GM21447 (cell line): ENCODE data around the gene ITGB5.
"Not testable (repeated sequence)": the region's sequence is repeated elsewhere in the genome, so short reads cannot be mapped to it uniquely, and the experiment has no call there.

Experiments used
- ATAC-seq: cut with Tn5 transposase; IDR thresholded peaks from one replicate; pipeline ENCODE4 v1.9.1; 2021; ENCODE audit not compliant: unreplicated experiment

The ITGB5 gene

GRCh38 chr3:124758851-124759635 lies 128.1 kb downstream of the ITGB5 start:
- ATAC-seq, result no peak

DNA sequence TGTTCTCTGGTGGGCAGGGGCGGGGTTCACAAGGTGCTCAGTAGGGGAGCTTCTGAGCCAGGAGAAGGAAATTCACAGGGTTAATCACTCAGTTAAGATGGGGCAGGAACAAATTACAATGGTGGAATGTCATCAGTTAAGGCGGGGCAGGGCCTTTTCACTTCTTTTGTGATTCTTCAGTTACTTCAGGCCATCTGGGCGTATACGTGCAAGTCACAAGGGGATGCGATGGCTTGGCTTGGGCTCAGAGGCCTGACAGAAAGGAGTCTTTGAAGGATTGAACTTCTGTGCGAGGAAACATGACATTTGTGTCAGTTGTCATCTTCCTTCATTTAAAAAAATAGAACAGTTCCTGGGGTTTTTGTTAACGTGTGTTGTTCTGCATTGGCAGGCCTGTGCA lies 129.2 kb downstream of the ITGB5 start:
- ATAC-seq, result not testable (repeated sequence)

DNA sequence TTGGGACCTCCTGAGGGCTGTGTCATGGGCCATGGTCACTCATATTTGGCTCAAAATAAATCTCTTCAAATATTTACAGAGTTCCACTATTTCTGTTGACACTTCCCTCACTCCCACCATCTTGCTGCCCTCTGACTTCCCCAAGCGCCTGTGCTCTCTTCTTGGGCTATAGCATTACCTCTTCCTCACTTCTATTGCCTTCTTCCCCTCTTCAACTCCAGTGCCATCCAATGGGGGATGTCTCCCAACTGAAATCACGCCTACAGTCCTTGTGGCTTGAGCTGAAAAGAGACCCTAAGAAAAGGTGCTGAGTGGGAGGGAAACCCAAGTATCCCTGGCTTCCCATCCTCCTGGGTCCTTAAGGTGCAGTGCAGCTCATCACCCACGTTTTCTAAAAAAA lies 135.1 kb downstream of the ITGB5 start:
- ATAC-seq, result no peak

- ATAC-seq, result no peak
Observed at GRCh38 chr3:124751501-124751900, 135.7 kb downstream of the ITGB5 start.

GRCh38 chr3:124749877-124750276 lies 137.3 kb downstream of the ITGB5 start:
- not testable (repeated sequence) for ATAC-seq

DNA sequence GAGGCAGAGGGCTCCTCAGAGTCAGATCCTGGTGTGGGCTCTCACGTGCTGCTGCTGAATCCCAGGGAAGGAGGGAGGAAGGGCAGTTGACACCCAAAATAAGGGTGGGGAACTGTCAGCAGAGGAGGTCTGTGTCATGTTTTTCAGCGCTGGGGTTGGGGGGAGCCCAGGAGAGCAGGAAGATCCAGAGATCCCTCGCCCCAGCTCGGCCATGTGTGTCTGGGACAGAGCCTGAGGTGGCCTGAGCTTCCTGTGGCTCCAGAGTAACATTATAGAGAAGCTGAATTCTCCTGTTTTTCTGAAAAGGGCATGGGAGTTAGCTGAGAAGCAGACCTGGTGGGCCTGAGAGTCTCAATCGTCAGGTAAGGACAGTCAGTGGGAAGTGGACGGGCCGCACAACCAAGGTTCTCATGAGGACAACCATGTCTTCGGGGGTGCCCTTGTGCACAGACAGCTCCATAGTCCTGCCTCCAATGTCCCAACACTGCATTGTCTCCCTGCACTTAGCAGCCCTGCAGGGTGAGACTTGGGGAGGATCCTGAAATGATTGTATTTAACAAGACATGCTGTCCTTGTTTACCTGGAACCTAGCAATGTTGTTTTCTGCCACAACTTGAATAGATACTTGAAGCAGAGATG lies 138.5 kb downstream of the ITGB5 start:
- ATAC-seq, result no peak

- no peak for ATAC-seq
Observed at GRCh38 chr3:124747111-124747981, 139.8 kb downstream of the ITGB5 start.

DNA sequence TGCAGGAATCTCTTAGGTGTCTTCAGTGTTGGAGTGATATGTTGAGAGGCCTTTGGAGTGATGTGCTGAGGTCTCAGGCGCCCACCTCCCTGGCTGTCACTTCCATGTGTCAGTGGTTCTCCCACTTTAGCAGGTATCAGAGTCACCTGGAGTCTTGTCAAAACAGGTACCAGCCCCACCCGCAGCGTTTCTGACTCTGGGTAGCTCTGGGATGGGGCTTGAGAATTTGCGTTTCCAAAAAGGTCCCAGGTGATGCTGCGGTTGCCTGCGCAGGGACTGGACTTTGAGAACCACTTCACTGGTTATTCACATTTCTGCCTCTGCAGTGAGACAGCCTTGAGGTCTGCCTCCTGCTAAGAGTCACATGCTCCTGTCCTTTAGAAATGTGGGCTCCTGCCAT lies 141.4 kb downstream of the ITGB5 start:
- no peak for ATAC-seq

- no peak for ATAC-seq
Observed at GRCh38 chr3:124741027-124741426, 146.1 kb downstream of the ITGB5 start.

DNA sequence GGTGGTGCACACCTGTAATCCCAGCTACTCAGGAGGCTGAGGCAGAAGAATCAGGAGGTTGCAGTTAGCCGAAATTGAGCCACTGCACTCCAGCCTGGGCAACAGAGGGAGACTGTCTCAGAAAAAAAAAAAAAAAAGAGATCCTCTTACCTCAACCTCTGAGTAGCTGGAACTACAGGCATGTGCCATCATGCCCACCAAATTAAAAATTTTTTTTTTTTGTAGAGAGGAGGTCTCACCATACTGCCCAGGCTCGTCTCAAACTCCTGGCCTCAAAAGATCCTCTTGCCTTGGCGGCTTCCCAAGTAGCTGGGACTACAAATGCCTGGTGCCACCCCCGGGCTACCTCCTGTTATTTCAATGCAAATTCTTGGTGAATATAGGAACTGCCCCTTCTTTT lies 155.4 kb downstream of the ITGB5 start:
- ATAC-seq, result no peak

GRCh38 chr3:124730941-124731297 lies 156.2 kb downstream of the ITGB5 start:
- ATAC-seq, result no peak

- ATAC-seq, result peak; percentile 97
Observed at GRCh38 chr3:124730129-124730940, 156.8 kb downstream of the ITGB5 start, which contains the start of gene UMPS. UMPS (plus strand) TSS chr3:124730452; CDS start chr3:124730472, 20 bp downstream.

DNA sequence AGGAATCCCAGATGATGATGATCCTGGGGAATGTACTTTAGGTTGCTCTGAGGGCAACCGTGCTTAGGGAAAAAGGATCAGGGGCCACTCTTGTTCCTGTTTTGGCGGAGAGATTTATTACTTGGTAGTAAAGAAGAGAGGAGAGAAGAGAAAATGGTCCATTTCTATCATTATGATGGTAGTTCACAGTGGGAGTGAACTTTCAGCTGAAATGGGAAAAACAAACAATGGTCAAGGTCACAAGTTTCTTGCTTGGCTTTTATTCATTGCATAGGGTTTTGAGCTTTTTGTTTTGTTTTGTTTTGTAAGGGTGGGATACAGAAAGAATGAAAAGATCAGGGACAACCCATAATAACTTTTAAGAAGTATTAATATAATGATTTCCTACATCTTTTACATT lies 164.6 kb downstream of the ITGB5 start:
- no peak for ATAC-seq

GRCh38 chr3:124714223-124714853 lies 172.8 kb downstream of the ITGB5 start:
- no peak for ATAC-seq
